ENCODE results near the gene ZNF565.

GRCh38 chr19:36236304-36236945 is 22.0 kb upstream of the ZNF565 start:
- no peak for TF ChIP-seq CTCF (conservative IDR thresholded peaks at IDR 0.05; ENCODE audit: low read length)
- TF ChIP-seq EZH2phosphoT487 (IDR thresholded peaks at IDR 0.05; ENCODE audit: borderline replicate concordance), result no peak
